Breast epithelium (tissue), 4 donors: ENCODE results near the gene BCL2L13. TPM values are rescaled to one million over a fixed set of nuclear protein-coding genes. Genes with fewer than 3 reads are reported as not detected.

Source experiments
- DNase-seq, 2 donors: peaks; one replicate each; pipeline ENCODE4 v3.0.0-alpha.2; 2019; ENCODE audit warnings: low spot score in 2 of 2
- H3K27ac ChIP-seq, 2 donors: fragments of 200-600 bp; sonication (generic) in 1 of 2; one replicate each; pipeline ENCODE4 v1.5.1; 2016 to 2019; ENCODE audit warnings: mild to moderate bottlenecking in 1 of 2
- H3K27me3 ChIP-seq, 2 donors: fragments of 200-600 bp; sonication (generic) in 1 of 2; one replicate each; pipeline versions ENCODE4 v1.5.1 to v1.6.0; 2017 to 2019; ENCODE audit warnings: control low read depth in 1 of 2, mild to moderate bottlenecking in 1 of 2
- H3K36me3 ChIP-seq: fragments of 200-600 bp; one replicate; pipeline ENCODE4 v1.5.1; 2019
- H3K4me1 ChIP-seq, 2 donors: fragments of 200-600 bp; sonication (generic); one replicate each; pipeline ENCODE4 v1.5.1; 2016 to 2019; ENCODE audit warnings: control low read depth in 1 of 2
- H3K4me3 ChIP-seq, 3 donors: fragments of 200-600 bp; sonication (generic); 1 replicate in 2 of 3; 2 replicates in 1 of 3; pipeline ENCODE4 v1.5.1; 2016 to 2019; ENCODE audit warnings: mild to moderate bottlenecking in 3 of 3, moderate library complexity in 2 of 3
- H3K9me3 ChIP-seq, 2 donors: fragments of 200-600 bp; sonication (generic) in 1 of 2; one replicate each; pipeline ENCODE4 v1.5.1; 2016 to 2019; ENCODE audit warnings: control low read depth in 1 of 2
- CTCF ChIP-seq, 3 donors: fragments of 450-650 bp; IDR thresholded peaks; one replicate each; pipeline ENCODE4 v1.5.1; 2016 to 2017; ENCODE audit warnings: antibody characterized with exemption in 3 of 3, mild to moderate bottlenecking in 3 of 3, moderate library complexity in 3 of 3
- POLR2A ChIP-seq: fragments of 450-650 bp; IDR thresholded peaks from one replicate; pipeline ENCODE4 v1.6.1; 2016; ENCODE audit warnings: antibody characterized with exemption, mild to moderate bottlenecking, moderate library complexity
- POLR2AphosphoS5 ChIP-seq, 3 donors: sonication (generic); formaldehyde crosslinking; IDR thresholded peaks; one replicate each; pipeline ENCODE4 v1.6.1; 2017; ENCODE audit warnings: antibody characterized with exemption in 3 of 3
- intact Hi-C: fragments of 100-400 bp; cut with DNase I; formaldehyde crosslinking; loops from one replicate; pipeline ENCODE4 v1.15.1; 2023; ENCODE audit warnings: low total_unique reads
- total RNA-seq, 3 donors: library from RNA; depleted of rRNA; stranded (reverse); fragments of >200 nt; gene quantifications; one replicate each; pipeline ENCODE4 v1.1.0, GENCODE V29; 2016

The BCL2L13 gene
- total RNA-seq, 3 donors from 2014 or later: 46.9 to 140 (median 61.6) TPM

- intact Hi-C loops: no loop called here
- no peaks in the 10 kb centered on the region for H3K27me3 ChIP-seq
- no peak overlapping the region for H3K4me3 ChIP-seq
- no peaks in the 10 kb centered on the region for H3K4me1 ChIP-seq
- no peak for DNase-seq
- no peak overlapping the region for H3K27ac ChIP-seq
- no peaks in the 10 kb centered on the region for H3K9me3 ChIP-seq
- no peaks in the 10 kb centered on the region for H3K36me3 ChIP-seq
- no peak for TF ChIP-seq CTCF (IDR thresholded peaks at IDR 0.05)
- TF ChIP-seq POLR2A: no peak
Observed at GRCh38 chr22:17741866-17742526, 103.4 kb downstream of the BCL2L13 start.

GRCh38 chr22:17742527-17742902 lies 104.0 kb downstream of the BCL2L13 start:
- no peaks in the 10 kb centered on the region for H3K4me1 ChIP-seq
- DNase-seq: no peak
- no peak overlapping the region for H3K27ac ChIP-seq
- H3K27me3 ChIP-seq: no peaks in the 10 kb centered on the region
- TF ChIP-seq CTCF (IDR thresholded peaks at IDR 0.05) (peak; percentile 26 to 56 (median 55)), POLR2A (no peak)
- intact Hi-C loops: no loop called here
- H3K36me3 ChIP-seq: no peaks in the 10 kb centered on the region
- H3K9me3 ChIP-seq: no peaks in the 10 kb centered on the region
- H3K4me3 ChIP-seq: no peak overlapping the region

GRCh38 chr22:17743661-17744411 lies 105.3 kb downstream of the BCL2L13 start:
- H3K4me3 ChIP-seq: peak overlapping the region in 2 of 3 donors; percentile 26 to 37
- no peaks in the 10 kb centered on the region for H3K9me3 ChIP-seq
- TF ChIP-seq POLR2AphosphoS5 (IDR thresholded peaks at IDR 0.05) (no peak), CTCF (IDR thresholded peaks at IDR 0.05) (no peak), POLR2A (no peak)
- no peak overlapping the region for H3K27ac ChIP-seq
- no peaks in the 10 kb centered on the region for H3K4me1 ChIP-seq
- intact Hi-C loops: no loop called here
- DNase-seq: no peak
- H3K27me3 ChIP-seq: no peaks in the 10 kb centered on the region
- no peaks in the 10 kb centered on the region for H3K36me3 ChIP-seq

GRCh38 chr22:17744430-17744829 lies 105.9 kb downstream of the BCL2L13 start:
- no peaks in the 10 kb centered on the region for H3K9me3 ChIP-seq
- DNase-seq: no peak

More at GRCh38 chr22:17744430-17744829, 105.9 kb downstream of the BCL2L13 start:
- intact Hi-C loops: no loop called here
- no peak for TF ChIP-seq POLR2AphosphoS5 (IDR thresholded peaks at IDR 0.05)
- no peak for TF ChIP-seq CTCF (IDR thresholded peaks at IDR 0.05)
- no peak for TF ChIP-seq POLR2A
- Histone ChIP-seq H3K36me3 (no peaks in the 10 kb centered on the region), H3K4me1 (no peaks in the 10 kb centered on the region), H3K27me3 (no peaks in the 10 kb centered on the region), H3K27ac (no peak overlapping the region), H3K4me3 (peak overlapping the region in 2 of 3 donors; percentile 26 to 37)
